ENCODE data around the gene RETREG1.

GRCh38 chr5:16531063-16531648 lies 85.6 kb downstream of the RETREG1 start:
- TF ChIP-seq CTCF (IDR thresholded peaks at IDR 0.05) (no peak), POLR2A (IDR thresholded peaks at IDR 0.05) (no peak)
